Globus pallidus (tissue), 1 donor: ENCODE measurements around the gene PRKAR2B.

ENCODE experiments used
- DNase-seq: peaks from one replicate; pipeline ENCODE4 v3.0.0-alpha.2; 2015; ENCODE audit warnings: low spot score

Gene PRKAR2B

DNA sequence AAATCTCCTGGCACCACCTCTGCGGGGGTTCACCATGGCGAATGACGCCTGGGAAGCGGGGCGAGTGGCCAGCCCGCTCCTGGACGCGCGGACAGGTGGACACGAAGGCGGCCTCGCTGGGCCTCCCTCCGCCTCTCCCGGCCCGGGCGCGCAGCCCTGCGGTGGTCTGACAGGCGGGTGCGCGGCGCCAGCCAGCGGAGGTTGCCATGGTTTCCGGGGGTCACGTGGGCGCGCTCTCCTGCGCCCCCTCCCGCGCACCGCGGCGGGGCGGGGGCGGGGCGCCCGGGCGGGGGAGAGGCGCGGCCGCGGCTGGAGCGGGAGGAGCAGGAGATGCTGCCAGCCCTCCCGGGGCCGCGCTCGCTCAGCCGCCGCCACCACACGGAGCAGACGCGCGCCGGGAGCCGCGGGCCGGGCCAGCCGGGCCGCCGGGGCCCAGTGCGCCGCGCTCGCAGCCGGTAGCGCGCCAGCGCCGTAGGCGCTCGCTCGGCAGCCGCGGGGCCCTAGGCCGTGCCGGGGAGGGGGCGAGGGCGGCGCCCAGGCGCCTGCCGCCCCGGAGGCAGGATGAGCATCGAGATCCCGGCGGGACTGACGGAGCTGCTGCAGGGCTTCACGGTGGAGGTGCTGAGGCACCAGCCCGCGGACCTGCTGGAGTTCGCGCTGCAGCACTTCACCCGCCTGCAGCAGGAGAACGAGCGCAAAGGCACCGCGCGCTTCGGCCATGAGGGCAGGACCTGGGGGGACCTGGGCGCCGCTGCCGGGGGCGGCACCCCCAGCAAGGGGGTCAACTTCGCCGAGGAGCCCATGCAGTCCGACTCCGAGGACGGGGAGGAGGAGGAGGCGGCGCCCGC lies at the start of gene PRKAR2B:
Gene PRKAR2B, plus strand, starts transcription at position 359 of the 848 bp plus-strand sequence. Its CDS starts 203 bp downstream, at position 562.
- DNase-seq = peak; percentile 86

DNA sequence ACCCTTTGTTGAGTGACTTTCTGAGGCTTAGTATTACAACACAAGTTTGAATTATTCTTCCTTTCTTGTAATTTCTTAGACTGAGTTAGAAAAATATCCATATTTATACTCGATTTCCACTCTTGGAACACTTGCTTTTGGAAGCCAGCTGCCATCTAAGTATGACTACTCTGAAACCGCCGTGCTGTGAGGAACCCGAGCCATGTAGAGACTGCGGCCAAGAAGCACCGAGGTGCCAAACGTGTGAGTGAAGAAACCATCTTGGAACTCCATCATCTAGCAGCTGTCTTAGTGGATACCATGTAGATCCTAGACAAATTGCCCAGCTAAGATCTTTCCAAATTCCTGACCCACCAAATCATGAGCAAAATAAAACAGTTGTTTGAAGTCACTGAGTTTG lies 49.7 kb upstream of the PRKAR2B start:
- no peak for DNase-seq

DNA sequence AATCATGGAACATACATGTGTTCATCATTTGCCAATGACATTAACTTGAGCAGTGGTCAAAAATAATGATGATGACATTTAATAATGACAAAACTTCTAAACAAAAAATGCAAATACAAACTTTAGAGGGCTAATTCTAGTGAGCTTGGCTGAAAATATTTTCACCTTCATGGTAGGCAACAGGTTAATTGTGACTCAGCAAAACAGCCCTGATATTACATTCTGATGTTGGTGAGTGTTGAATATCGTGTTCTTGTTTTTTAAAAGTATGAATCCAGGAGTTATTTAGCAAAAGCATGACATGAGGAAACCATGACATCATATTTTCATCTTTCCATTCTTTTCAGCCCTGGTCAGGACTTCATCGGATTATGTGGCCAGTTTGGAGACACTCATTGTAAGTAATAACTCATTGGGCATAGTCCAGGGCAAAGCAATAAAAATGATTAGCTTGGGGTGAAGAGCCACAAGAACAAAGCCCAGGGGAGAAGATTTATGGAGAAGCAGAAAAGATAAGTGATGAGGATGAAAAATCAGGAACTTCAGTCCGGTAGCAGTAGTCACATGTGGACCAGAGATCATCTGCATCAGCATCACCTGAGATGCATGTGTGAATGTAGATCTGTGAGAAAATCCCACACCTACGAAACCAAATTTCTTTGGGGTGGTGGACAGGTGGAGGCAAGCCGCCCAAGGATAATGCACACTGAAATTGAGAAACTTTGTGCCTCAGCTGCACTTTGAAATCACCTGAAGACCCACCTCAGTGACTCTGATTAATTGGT lies 46.8 kb upstream of the PRKAR2B start:
- no peak for DNase-seq

DNA sequence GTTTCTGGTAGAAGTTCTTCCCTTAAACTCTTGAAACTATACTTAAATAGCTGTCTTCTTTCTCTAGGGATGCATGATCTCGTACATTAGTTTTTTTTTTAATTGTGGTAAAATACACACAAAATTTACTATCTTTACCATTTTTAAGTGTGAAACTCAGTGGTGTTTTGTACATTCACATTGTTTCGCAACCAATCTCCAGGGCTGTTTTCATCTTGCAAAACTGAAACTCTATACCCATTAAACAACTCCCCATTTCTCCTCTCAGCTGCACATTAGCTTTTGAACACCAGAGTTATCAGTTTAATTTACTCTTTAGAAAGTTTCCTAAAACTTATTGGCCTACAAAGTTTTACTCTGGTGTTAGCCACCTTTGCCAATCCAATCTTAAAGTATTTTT lies 45.5 kb upstream of the PRKAR2B start:
- no peak for DNase-seq

DNA sequence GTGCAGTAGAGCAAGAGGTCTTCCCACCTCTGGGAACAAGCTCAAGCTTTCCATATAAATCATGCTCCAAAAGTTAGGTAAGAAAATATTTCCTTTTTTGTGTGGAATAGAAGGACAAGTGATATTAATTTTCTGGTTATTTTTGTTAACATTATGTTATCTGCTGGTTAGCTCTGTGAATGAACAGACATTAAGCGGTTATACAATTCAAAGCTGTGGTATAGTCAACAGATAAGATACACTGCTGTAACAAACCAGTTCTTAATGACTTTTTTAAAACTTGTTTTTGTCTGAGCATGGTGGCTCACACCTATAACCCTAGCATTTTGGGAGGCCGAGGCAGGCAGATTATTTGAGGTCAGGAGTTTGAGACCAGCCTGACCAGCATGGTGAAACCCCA lies 43.0 kb upstream of the PRKAR2B start:
- DNase-seq = no peak

DNA sequence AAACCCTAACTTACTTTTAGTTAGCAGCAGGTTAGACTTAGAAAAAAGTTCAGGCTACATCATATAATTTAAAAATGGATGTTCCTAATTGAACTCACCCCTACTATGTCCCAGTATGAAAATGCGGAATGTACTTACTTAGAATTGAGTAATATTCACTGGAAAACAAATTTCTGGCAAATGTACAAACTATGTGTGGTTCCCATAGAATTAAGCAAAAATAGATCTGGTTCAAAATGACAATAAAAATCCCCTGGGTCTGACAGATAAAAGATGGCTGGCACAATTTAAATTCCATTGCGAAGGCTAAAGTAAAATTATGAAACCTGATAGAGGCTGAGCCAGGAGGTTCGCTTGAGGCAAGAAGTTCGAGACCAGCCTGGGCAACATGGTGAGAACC lies 42.4 kb upstream of the PRKAR2B start:
- no peak for DNase-seq

DNA sequence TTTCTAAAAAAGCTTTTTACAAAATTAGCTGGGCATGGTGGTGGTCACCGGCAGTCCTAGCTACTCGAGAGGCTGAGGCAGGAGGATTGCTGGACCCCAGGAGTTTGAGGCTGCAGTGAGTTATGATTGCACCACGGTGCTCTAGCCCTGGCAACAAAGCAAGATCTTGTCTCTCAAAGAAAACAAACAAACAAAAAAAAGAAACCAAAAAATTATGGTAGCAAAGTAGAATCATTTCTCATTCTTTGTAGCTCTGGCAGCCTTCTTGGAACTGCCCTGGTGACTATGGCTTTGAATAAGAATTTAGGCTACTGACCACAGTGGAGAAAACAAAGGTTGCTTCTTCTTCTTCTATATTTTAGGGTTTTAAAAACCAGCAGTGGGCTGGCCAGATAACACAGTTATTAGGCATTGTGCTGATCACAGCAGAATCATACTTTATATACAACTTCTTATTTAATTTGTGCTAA lies 41.9 kb upstream of the PRKAR2B start:
- DNase-seq = no peak

DNA sequence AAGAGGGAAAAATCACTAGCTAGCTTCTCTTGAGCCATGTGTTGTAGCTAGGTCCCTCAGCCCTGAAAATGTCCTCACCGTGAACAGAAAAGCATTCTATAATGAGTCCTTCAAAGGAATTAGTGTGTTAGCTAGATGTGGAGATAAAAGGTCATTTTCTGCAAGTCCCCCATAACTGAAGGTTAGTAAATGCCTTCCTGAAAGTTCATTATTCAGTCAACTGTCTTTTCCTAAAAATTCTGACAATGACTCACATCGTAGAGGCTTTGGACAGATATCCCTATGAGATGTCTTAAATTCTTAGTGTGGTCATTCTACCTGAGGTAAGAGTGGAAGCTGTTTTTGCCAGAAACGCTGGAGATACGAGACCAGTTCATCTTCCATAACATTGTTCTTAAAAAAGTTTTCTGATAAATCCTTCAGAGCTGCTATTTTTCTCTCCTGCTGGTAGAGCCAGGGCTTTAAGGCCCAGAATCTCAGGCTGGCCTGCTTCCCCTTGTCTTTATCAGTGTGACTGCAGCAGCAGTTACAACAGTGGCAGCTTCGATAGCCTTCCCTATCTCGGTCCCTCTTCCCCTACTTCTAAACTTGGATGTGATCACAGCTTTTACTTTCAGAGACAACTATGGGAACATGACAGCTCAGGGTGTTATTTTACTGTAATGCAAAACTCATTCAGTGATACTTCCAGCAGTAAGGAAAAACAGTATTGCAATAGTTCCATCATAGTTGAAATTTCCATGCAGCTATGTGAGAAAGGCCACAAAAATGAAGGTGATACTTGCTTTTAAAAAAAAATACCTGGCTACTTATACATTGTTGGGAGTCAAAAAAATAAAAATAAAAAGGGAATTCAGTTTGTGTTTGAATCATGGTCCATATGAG lies 37.3 kb upstream of the PRKAR2B start:
- DNase-seq = no peak

DNA sequence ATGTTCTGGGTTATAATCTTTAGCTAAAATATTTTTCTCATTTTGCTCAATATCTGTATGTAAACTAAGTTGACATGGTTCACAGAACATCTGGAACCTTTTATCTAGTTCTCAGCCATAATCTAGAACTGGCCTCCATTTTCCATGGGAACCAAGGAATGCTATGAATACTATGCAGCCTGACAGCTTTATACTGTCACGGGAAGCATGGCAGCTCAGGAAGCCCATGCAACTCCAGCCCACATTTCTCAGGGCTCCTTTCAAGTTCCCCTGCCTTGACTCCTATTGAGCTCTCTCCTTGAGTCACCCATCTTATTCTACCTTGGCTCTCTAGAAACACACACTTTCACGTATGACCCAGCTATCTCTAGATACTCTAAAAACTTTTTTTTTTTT lies 36.6 kb upstream of the PRKAR2B start:
- no peak for DNase-seq

DNA sequence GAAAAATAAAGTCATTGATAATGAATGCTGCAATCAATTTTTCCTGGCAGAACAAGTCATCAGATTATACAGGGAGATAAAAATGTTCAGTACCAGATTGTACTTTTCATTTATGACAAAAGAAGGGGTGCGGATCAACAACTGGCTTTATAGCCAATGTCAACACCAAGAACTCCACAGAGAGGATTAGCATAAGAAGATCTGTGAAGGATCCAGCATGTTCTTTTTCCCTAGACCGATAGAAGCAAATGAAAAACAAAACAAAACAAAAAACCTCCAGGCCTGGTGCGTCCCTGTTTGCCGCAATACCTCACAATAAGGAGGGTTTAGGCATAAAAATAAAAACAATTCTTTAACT lies 34.7 kb upstream of the PRKAR2B start:
- no peak for DNase-seq

DNA sequence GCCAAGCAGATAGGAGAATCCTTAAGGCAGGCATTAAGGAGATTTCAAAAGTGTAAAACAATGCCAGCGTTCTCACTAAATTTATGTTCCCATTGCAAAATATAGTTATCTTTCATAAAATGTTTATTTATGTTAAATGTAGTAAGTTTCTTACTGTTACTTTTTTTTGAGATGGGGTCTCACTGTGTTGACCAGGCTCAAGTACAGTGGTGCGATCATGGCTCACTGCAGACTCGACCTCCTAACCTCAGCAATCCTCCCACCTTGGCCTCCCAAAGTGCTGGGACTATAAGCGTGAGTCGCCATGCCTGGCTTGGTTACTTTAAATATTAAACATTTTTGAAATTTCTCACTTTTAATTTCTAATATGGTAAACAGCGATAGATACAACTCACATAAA lies 31.8 kb upstream of the PRKAR2B start:
- DNase-seq = no peak

DNA sequence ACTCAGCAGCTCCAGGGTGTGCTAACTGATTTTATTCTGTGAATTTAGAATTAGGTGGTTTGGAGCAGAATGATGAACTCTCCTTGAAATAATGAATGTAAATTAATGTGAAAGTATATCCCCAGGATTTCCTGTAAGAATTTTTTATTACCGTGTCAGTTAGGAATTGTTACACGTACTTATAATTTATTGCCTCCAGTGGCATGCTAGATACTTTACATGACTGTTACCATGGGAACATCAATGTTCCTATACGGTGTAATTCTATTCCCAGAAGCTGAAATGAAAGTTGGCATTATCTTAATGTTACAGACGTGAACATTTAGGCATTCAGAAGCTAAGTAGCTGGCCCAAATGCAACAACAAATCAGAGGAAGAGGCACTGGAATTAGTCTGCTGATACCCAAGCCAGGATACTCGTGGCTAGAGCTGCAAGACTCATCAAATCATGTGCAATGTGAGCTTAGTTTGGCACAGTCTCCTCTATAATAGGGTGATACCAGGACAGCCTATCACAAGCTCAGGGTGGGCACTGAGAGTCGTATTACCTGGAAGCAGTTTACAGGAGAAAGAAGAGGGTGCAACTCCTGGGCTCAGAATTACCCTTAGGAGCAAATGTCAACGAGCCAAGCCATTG lies 30.0 kb upstream of the PRKAR2B start:
- no peak for DNase-seq

DNA sequence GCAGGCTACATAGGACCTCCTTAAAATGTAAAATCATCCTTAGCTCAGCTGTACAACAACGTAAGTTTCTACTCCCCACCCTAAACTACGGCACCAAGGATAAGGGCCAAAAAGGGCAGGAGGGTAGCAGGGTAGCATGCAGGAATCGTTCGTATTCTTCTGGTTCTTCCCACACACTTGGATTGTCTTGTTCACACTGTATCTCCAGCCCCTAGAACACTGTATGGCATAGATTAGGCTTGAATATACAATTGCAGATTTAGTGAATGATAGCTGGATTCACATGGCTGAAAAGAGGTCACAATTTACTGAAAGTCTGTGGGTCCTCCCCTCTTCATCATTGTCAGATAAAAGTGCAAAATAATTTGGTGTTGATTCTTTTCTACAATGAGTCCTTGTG lies 28.2 kb upstream of the PRKAR2B start:
- DNase-seq = no peak

DNA sequence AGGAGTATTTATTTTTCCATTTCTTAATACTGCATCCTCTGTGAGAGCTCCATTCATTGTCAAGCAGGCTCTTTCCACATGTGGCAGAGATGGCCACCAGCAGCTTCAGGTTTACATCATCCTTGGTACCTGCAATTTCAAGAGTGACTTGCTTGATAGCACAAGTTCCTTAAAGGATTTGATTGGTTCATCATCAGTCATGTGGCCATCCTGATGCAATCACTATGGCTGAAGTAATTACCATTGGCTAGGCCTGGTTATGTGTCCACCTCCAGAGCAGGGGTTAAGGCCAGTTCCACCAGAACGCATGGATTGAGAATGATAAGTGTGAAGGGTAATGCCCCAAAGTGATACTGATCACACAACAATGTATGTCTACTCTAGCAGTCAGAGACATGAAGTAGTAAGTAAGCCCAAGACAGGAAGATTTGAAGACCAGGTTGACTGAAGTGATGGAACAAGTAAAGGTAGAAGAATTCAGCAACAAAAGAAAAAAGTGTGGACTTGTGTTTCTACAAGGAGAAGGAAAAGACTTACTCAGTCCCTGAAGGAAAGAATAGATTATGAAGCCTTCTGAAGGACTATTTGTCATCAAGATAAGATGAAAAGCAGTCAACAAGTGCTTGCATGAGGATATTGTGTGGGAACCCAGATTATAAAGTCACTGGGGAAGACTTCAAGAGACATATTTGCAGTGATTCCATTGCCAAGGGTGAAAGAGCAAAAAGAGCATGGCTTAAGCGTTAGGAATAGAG lies 26.4 kb upstream of the PRKAR2B start:
- DNase-seq = no peak

DNA sequence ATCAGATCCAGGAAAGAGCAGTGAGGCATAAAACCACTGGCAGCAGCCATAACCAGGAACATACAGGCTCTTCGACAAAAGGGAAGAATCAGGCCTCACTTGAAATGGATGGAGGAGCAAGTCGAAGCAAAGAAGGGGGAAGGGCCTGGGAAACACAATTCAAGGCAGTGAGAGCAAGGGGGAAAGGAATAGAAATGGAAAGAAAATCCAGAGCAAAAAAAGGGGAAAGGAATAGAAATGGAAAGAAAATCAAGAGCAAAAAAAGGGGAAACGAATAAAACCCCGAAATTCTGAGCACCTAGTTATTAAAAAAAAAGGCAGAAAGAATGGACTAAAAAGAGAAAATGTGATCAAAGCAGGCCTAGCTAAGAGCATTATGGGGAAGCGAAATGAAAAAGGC lies 24.1 kb upstream of the PRKAR2B start:
- no peak for DNase-seq

DNA sequence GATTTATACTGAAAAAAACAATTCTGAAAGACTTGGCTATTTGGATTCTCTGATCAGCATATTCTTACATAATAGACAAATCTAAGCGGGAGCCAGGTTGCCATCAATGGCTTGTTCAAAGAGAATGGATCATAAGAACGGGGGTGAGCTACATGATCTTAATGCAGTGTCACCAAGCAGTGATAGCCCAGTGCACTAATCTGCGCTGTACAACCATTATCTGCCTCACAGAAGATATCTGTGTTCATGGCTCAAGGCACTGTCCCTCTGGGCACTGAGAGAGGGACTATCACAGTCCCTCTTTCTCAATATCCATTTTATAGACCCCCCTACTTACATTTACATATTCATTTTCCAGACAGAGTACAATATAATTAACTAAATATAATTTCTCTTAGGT lies 22.9 kb upstream of the PRKAR2B start:
- no peak for DNase-seq

DNA sequence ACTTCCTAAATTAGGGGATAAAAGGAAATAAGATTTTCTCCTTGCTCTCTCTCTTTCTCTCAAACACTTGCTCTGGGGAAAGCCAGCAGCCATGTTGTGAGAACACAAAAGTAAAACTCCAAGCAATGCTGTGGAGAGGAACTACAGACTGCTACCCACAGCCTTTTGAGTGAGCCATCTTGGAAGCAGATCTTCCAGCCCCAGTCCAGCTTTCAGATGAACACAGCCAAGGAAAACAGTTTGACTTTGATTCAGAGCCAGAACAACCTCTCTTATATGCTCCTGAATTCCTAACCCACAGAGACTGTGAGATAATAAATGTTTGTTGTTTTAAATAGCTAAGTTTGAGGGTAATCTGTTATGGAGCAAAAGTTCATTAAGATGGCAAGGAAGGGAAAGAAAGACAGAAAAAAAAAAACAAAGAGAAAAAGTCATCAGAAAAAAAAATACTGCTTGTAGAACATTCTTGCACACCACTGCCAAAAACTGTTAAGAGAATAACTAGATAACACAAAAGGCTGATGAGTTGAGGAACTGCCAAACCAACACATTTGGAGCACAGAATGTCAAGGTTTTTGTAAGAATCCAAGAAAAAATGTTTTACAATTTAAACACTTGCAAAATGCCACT lies 20.9 kb upstream of the PRKAR2B start:
- no peak for DNase-seq

DNA sequence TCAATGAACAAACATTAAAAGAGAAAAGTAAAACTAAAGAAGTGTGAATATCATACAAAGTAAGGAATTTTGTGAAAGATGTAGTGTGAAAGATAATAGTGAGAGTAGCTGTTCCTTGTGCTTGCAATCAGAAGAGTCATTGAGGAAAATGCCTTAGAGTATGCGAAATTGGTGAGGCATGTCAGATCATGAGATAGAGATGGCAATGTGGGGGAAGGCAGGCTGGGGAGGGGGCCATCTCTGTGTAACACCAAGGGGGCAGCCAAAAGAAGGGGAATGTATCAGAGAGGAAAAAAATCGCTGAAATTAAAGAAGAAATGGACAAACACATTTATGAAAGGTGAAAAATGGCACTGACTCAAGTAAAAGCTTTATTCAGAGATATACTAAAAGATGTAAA lies 19.6 kb upstream of the PRKAR2B start:
- DNase-seq = no peak

DNA sequence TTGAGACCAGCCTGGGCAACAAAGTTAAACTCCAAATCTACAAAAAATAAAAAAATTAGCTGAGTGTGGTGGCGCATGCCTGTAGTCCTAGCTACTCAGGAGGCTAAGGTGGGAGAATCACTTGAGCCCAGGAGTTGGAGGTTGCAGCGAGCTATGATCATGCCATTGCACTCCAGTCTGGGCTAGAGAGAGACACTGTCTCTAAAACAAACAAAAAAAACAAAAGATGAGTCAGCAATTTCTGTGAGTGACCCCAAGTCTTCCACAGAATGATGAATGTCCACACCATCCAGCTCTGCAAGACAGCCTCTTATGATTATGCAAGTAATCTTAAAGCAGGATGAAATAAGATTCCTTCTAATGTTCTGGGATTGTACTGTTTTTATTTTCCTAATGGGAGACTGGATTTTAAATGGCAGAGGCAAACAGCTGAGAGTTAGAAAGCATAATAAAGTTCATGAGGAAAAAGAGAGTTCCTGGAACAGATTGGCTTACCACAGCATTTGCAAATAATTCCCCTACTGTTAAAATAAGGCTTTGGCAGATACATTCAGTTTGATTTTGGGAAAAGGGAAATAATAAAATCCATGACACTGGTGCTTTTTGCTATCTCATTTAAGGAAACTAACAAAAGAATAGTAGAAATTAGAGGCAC lies 18.9 kb upstream of the PRKAR2B start:
- no peak for DNase-seq

DNA sequence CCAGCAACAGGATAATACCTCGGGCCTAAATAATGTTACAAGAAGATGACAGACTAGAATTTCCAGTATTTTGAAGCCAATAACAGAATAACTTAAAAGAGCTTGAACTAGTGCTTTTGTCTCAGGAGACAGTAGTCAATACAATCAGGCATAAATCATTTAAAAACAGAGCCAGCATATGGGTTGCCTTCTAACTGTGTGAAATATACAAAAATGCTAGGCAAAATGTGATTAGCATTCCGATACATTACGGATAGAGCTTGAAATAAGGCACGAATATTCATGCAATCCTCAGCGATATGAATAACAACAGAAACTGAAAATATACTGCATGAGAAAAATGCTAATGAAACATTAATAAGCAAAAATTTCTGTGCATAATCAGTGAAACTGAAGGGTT lies 18.3 kb upstream of the PRKAR2B start:
- DNase-seq = no peak
